PC-3 (cell line): Measurements from ENCODE around the gene RAPGEF4.

ENCODE experiments used
- EZH2 ChIP-seq: fragments of 300-600 bp; sonication (generic); IDR thresholded peaks from one replicate; pipeline ENCODE4 v1.6.1; 2017; ENCODE audit warnings: antibody characterized with exemption, mild to moderate bottlenecking, low read length; ENCODE audit not compliant: unreplicated experiment
- EZH2phosphoT487 ChIP-seq: fragments of 300-600 bp; sonication (generic); IDR thresholded peaks from 2 replicates; pipeline ENCODE4 v1.6.1; 2018; ENCODE audit warnings: mild to moderate bottlenecking, antibody characterized with exemption, low read length, borderline replicate concordance

DNA sequence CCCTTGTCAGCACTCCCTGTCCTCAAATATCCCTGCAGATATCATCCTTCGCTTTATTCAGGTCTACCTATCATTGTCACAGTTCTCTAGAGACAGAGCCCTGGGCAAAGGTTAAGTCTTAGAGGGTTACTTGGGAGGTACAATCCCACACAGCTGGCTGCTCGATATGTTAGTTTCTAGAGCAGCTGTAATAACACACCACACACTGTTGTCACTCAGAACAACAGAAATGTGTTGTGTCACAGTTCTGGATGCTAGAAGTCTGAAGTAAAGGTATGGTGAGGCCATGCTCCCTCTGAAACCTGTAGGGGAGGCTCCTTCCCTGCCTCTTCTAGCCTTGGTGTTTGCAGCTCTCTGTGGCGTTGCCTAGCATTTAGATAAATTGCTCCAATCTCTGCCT is 9.9 kb upstream of the RAPGEF4 start:
- no peak for TF ChIP-seq EZH2phosphoT487
- TF ChIP-seq EZH2: no peak
